ENCODE data around the gene FARS2.

- TF ChIP-seq CTCF (IDR thresholded peaks at IDR 0.05; ENCODE audit: borderline replicate concordance, extremely low read depth, low read length, poor library complexity, severe bottlenecking) (no peak), EZH2 (IDR thresholded peaks at IDR 0.05; ENCODE audit: borderline replicate concordance, low read depth, low read length, severe bottlenecking) (no peak)
Measured at GRCh38 chr6:5290097-5290496, 28.8 kb downstream of the FARS2 start.
